HepG2 (cell line): Measurements from ENCODE around the gene SLC22A23. TPM values are rescaled to one million over a fixed set of nuclear protein-coding genes. Genes with fewer than 3 reads are reported as not detected.

Experiments used
- ATAC-seq: fragments of 200-7000 bp; cut with Tn5 transposase; 3 replicates; pipeline ENCODE4 v1.9.1; 2020; ENCODE audit warnings: mild to moderate bottlenecking, moderate library complexity
- BruUV-seq: library from RNA; stranded (reverse); fragments of 400-500 nt; replicated peaks from 2 replicates; lab custom pipeline; 2021; lab: Mats Ljungman, UMichigan
- CTCF ChIA-PET: fragments of 300-600 bp; formaldehyde crosslinking; extraction: SDS; loops from one replicate; lab custom pipeline; 2021; ENCODE audit warnings: low total read pairs, inconsistent platforms, low intra/inter-chr PET ratio; lab: Yijun Ruan, JAX
- POLR2A ChIA-PET: fragments of 350-600 bp; sonication (Branson Sonifier 250); formaldehyde crosslinking; loops from one replicate; lab custom pipeline; 2020; ENCODE audit warnings: antibody characterized with exemption, inconsistent platforms; lab: Yijun Ruan, JAX
- DNase-seq: peaks from one replicate; pipeline ENCODE4 v3.0.0-alpha.2; 2015; ENCODE audit warnings: low spot score
- FAIRE-seq: peaks from 3 replicates; lab custom pipeline; 2011; peaks lifted over from hg19 to GRCh38; lab: Jason Lieb, UNC
- H2AFZ ChIP-seq: one replicate; pipeline ENCODE4 v1.6.1; 2011; ENCODE audit warnings: low read length, inconsistent platforms
- H3K27ac ChIP-seq: fragments of 300-600 bp; 3 replicates; pipeline ENCODE4 v1.8.0; 2011; ENCODE audit warnings: mixed run types, mild to moderate bottlenecking, mixed read lengths, low read length, inconsistent platforms; ENCODE audit not compliant: insufficient read depth; ENCODE audit errors: extremely low read length
- H3K27me3 ChIP-seq, 2 experiments: fragments of 200-600 bp in 1 of 2; 2 replicates in 1 of 2; 3 replicates in 1 of 2; pipeline versions ENCODE4 v1.6.0 to v1.8.0; 2011; ENCODE audit warnings: low read length in 2 of 2, mild to moderate bottlenecking in 2 of 2, moderate library complexity in 2 of 2, inconsistent platforms in 1 of 2; ENCODE audit not compliant: insufficient read depth in 2 of 2, control insufficient read depth in 1 of 2
- H3K36me3 ChIP-seq, 2 experiments: fragments of 200-600 bp in 1 of 2; replicated peaks in 1 of 2; 2 replicates in 1 of 2; 3 replicates in 1 of 2; pipeline versions ENCODE4 v1.5.1 to v1.8.0; 2011; ENCODE audit warnings: low read length in 2 of 2, inconsistent platforms in 1 of 2; ENCODE audit not compliant: insufficient read depth in 2 of 2, control insufficient read depth in 1 of 2
- H3K4me1 ChIP-seq: 2 replicates; pipeline ENCODE4 v1.5.1; 2012; ENCODE audit warnings: low read length, inconsistent platforms; ENCODE audit not compliant: insufficient read depth
- H3K4me2 ChIP-seq: 2 replicates; pipeline ENCODE4 v1.6.0; 2011; ENCODE audit warnings: low read depth, low read length, inconsistent platforms
- H3K4me3 ChIP-seq, 3 experiments: fragments of 200-600 bp in 1 of 3; sonication (generic), shearing (Covaris generic) in 1 of 3; replicated peaks in 1 of 3; 2 replicates each; pipeline ENCODE4 v1.5.1; 2011 to 2016; ENCODE audit warnings: low read length in 3 of 3, inconsistent platforms in 2 of 3, low read depth in 2 of 3, mild to moderate bottlenecking in 2 of 3, control low read depth in 1 of 3, mixed read lengths in 1 of 3; ENCODE audit not compliant: insufficient read depth in 1 of 3
- H3K79me2 ChIP-seq: one replicate; pipeline ENCODE4 v1.6.1; 2011; ENCODE audit warnings: low read length, inconsistent platforms; ENCODE audit not compliant: insufficient read depth
- H3K9ac ChIP-seq: 2 replicates; pipeline ENCODE4 v1.6.0; 2011; ENCODE audit warnings: mild to moderate bottlenecking, low read depth, low read length, inconsistent platforms; ENCODE audit not compliant: insufficient read depth
- H3K9me3 ChIP-seq: 2 replicates; pipeline ENCODE4 v1.5.1; 2012; ENCODE audit warnings: mild to moderate bottlenecking, low read length
- H4K20me1 ChIP-seq: 2 replicates; pipeline ENCODE4 v1.6.0; 2011; ENCODE audit warnings: inconsistent platforms, mild to moderate bottlenecking, low read length, moderate library complexity; ENCODE audit not compliant: insufficient read depth
- ASH2L ChIP-seq: fragments of 300-600, 200-600 bp; sonication (generic); IDR thresholded peaks from 2 replicates; pipeline ENCODE4 v1.7.0; 2017; ENCODE audit warnings: low read depth, mild to moderate bottlenecking, moderate library complexity, mixed read lengths, low read length; ENCODE audit not compliant: insufficient read length
- GABPA ChIP-seq, 2 experiments: IDR thresholded peaks; 2 replicates each; pipeline ENCODE4 v1.6.1; 2011 to 2016; ENCODE audit warnings: low read depth in 2 of 2, low read length in 1 of 2, missing biosample characterization in 1 of 2, missing genetic modification characterization in 1 of 2
- HOXA3 ChIP-seq: sonication (generic); formaldehyde crosslinking; IDR thresholded peaks from 2 replicates; pipeline ENCODE4 v1.5.0; 2020; ENCODE audit warnings: missing genetic modification reagents
- KLF16 ChIP-seq, 2 experiments: sonication (generic) in 1 of 2; formaldehyde crosslinking in 1 of 2; IDR thresholded peaks; 2 replicates each; pipeline versions ENCODE4 v1.6.1 to v1.8.0; 2016 to 2023; ENCODE audit warnings: missing genetic modification reagents in 2 of 2, missing compliant biosample characterization in 1 of 2
- POLR2AphosphoS2 ChIP-seq: IDR thresholded peaks from 2 replicates; pipeline ENCODE4 v1.6.1; 2011; ENCODE audit warnings: low read depth, low read length, improper control_type of control experiment
- PPARG ChIP-seq: conservative IDR thresholded peaks from 2 replicates; pipeline ENCODE4 v1.6.1; 2016; ENCODE audit warnings: missing biosample characterization, missing genetic modification reagents
- ZFYVE20 ChIP-seq: sonication (generic); formaldehyde crosslinking; IDR thresholded peaks from 2 replicates; pipeline ENCODE4 v1.8.0; 2023; ENCODE audit warnings: low read depth, mild to moderate bottlenecking, moderate library complexity, missing genetic modification reagents, borderline replicate concordance
- whole genome bisulfite sequencing: methylation state at CpG from one replicate; pipeline ENCODE4 v1.1.6; 2017; ENCODE audit warnings: low lambda C conversion rate; 5-methylcytosine and 5-hydroxymethylcytosine counted together
- in situ Hi-C: cut with HindIII; loops from 2 replicates; pipeline ENCODE4 v1.10.0; 2017; ENCODE audit warnings: low pct_unique_long_range_greater_than_20kb; ENCODE audit not compliant: extremely low pct_ligation_motif_present
- intact Hi-C: fragments of 100-400 bp; cut with micrococcal nuclease; formaldehyde crosslinking; loops from one replicate; pipeline ENCODE4 v1.10.0; 2022; ENCODE audit not compliant: unreplicated experiment
- polyA plus RNA-seq, 8 experiments: library from polyadenylated mRNA; depleted of rRNA in 3 of 8; stranded (reverse) in 7 of 8; unstranded in 1 of 8; fragments of >200 nt; fragmentation: Illumina TruSeq in 4 of 8; extraction: Trizol in 4 of 8; gene quantifications; 2 replicates each; pipeline versions ENCODE4 v1.2.1 to v1.2.3, GENCODE V29; 2011 to 2016; ENCODE audit warnings: low read depth in 4 of 8, missing spikeins in 1 of 8, mixed read lengths in 1 of 8; ENCODE audit not compliant: insufficient read depth in 1 of 8
- total RNA-seq, 5 experiments: library from RNA; depleted of rRNA; stranded (reverse); fragments of >200 nt; fragmentation: Illumina TruSeq; extraction: Trizol; gene quantifications; 2 replicates each; pipeline ENCODE4 v1.2.3, GENCODE V29; 2016; ENCODE audit warnings: low read depth in 1 of 5
- TF ChIP-seq, protein P1 (sequence below): sonication (generic); formaldehyde crosslinking; IDR thresholded peaks from 2 replicates; pipeline ENCODE4 v1.8.1; 2022; ENCODE audit warnings: low read depth, mild to moderate bottlenecking, missing genetic modification reagents
- TF ChIP-seq, protein P2 (sequence below): IDR thresholded peaks from 2 replicates; pipeline ENCODE4 v1.6.1; 2016; ENCODE audit warnings: low read depth
- TF ChIP-seq, protein P3 (sequence below): IDR thresholded peaks from 2 replicates; pipeline ENCODE4 v1.6.1; 2016; ENCODE audit warnings: missing compliant biosample characterization, missing genetic modification reagents, borderline replicate concordance

The SLC22A23 gene
- total and polyA plus RNA-seq, 2 of the 13 experiments (the other 11 are each of a cell fraction or from before 2014, with no cell fraction given), result 11.8 to 17.5 TPM

DNA sequence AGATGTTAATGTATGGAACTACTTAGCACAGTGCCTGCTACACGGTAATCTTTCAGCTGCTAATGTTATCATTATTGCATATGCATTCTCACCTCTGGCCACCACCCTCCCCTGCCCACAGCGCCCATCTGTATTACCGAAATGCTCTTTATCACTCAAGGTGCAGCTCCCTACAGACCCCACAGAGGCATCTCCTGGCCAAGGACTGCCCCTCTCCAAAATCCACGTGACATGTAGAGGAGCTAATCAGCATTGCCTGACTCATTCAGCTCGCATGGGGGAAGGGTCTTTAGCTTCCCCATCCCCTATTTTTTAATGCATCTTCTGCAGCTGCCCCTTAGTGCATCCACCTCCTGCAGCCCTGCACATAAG is 41.8 kb downstream of the SLC22A23 start (continued):
- TF ChIP-seq, protein P1, sequence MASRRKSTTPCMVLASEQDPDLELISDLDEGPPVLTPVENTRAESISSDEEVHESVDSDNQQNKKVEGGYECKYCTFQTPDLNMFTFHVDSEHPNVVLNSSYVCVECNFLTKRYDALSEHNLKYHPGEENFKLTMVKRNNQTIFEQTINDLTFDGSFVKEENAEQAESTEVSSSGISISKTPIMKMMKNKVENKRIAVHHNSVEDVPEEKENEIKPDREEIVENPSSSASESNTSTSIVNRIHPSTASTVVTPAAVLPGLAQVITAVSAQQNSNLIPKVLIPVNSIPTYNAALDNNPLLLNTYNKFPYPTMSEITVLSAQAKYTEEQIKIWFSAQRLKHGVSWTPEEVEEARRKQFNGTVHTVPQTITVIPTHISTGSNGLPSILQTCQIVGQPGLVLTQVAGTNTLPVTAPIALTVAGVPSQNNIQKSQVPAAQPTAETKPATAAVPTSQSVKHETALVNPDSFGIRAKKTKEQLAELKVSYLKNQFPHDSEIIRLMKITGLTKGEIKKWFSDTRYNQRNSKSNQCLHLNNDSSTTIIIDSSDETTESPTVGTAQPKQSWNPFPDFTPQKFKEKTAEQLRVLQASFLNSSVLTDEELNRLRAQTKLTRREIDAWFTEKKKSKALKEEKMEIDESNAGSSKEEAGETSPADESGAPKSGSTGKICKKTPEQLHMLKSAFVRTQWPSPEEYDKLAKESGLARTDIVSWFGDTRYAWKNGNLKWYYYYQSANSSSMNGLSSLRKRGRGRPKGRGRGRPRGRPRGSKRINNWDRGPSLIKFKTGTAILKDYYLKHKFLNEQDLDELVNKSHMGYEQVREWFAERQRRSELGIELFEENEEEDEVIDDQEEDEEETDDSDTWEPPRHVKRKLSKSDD (CRISPR knock-in tag), result no peak
- TF ChIP-seq ASH2L (peak; percentile 10), ZFYVE20 (CRISPR knock-in tag) (no peak)
- TF ChIP-seq, all 625 proteins: peak for 9

DNA sequence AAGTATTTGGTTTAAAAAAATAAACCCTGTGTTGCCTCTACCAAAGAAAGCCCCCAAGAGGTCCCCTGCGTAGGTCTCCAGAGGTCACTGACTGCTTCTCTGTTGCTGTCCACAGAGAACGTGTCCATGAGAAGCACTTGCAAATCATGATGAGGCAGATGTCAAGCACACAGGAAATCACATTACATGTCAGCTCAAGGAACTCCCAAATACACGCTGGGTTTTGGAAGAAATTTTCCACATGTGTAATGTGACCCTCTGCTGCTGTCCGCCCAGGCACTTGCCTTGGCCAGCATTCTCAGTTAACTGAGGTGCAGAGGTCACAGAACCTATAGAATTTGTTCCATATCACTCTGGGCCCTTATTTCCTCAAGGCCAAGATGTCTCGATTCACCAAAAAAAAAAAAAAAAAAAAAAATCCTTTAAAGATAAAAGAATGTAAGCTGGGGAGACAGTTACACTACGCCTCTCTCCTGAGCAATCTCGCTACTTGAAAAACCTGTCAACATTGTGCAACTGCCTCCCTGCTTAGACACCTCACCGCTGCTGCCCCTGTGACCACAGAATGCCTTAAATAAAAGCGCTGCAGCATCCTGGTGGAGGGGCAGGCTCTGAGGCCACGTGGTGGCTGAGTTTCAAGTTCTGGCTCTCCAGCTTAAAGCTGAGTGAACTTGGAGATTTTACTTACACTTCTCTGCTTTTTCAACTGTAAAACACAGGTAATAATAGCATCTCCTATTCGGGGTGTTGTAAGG is 42.3 kb downstream of the SLC22A23 start:
- H4K20me1 ChIP-seq, result no peaks in the 10 kb centered on the region
- no peak overlapping the region; the same call in 1 of the 2 replicates for H3K4me2 ChIP-seq
- in situ Hi-C loops (loop anchor here (5.0 kb wide), 2 partner anchors 38 to 88 kb away; no protein-coding TSS in a partner anchor), intact Hi-C loops (loop anchor here (5.0 to 10.0 kb wide), 2 partner anchors 90 to 318 kb away; no protein-coding TSS in a partner anchor)
- peaks cover 42% of the 10 kb centered on the region for H3K79me2 ChIP-seq
- BruUV-seq, result no TSS peak
- H3K27ac ChIP-seq, result peak overlapping the region; percentile 93
- DNase-seq, result peak; percentile 80
- peaks cover 14 to 47% of the 10 kb centered on the region in 2 experiments; a peak in 4 of 5 replicates for H3K36me3 ChIP-seq
- no peaks in the 10 kb centered on the region; the same call in 1 of the 2 replicates for H3K9me3 ChIP-seq
- H2AFZ ChIP-seq, result no peak overlapping the region
- peaks cover 81% of the 10 kb centered on the region for H3K4me1 ChIP-seq
- H3K27me3 ChIP-seq, result no peaks in the 10 kb centered on the region
- CTCF ChIA-PET, result no interaction called here
- H3K4me3 ChIP-seq, result no peak overlapping the region
- POLR2A ChIA-PET, result interaction anchor here (0.5 to 3.0 kb wide), 5 partner anchors 11 to 604 kb away, joined by 3 to 10 read pairs (median 3); partner anchors contain the start of gene SLC22A23
- FAIRE-seq, result peak; percentile 62
- 39% methylated on average over 11 of the region's 11 CpGs for WGBS
- H3K9ac ChIP-seq, result no peak overlapping the region
- ATAC-seq, result peak; percentile 3; the same call in 1 of the 3 replicates
- TF ChIP-seq HOXA3, result peak; percentile 61
- TF ChIP-seq, protein P2, sequence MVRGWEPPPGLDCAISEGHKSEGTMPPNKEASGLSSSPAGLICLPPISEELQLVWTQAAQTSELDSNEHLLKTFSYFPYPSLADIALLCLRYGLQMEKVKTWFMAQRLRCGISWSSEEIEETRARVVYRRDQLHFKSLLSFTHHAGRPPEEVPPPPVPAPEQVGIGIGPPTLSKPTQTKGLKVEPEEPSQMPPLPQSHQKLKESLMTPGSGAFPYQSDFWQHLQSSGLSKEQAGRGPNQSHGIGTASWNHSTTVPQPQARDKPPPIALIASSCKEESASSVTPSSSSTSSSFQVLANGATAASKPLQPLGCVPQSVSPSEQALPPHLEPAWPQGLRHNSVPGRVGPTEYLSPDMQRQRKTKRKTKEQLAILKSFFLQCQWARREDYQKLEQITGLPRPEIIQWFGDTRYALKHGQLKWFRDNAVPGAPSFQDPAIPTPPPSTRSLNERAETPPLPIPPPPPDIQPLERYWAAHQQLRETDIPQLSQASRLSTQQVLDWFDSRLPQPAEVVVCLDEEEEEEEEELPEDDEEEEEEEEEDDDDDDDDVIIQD (CRISPR knock-in tag), result 0 out of 2 replicates have a peak, but pooled peaks have one; percentile 19
- no peak for TF ChIP-seq POLR2AphosphoS2
- peak; percentile 42; the same call in 1 of the 2 replicates for TF ChIP-seq PPARG
- TF ChIP-seq KLF16 (CRISPR knock-in tag; IDR thresholded peaks at IDR 0.05), result peak in 1 of 2 experiments; percentile 60; a peak in 1 of 4 replicates
- TF ChIP-seq GABPA (IDR thresholded peaks at IDR 0.05; ENCODE audit: low read depth, low read length), result no peak
- TF ChIP-seq GABPA (CRISPR knock-in tag; IDR thresholded peaks at IDR 0.05; ENCODE audit: low read depth), result no peak
- TF ChIP-seq, protein P3, sequence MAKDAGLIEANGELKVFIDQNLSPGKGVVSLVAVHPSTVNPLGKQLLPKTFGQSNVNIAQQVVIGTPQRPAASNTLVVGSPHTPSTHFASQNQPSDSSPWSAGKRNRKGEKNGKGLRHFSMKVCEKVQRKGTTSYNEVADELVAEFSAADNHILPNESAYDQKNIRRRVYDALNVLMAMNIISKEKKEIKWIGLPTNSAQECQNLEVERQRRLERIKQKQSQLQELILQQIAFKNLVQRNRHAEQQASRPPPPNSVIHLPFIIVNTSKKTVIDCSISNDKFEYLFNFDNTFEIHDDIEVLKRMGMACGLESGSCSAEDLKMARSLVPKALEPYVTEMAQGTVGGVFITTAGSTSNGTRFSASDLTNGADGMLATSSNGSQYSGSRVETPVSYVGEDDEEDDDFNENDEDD, result peak; percentile 49; the same call in 1 of the 2 replicates
